ENCODE measurements around the gene PGS1.

PGS1 gene

DNA sequence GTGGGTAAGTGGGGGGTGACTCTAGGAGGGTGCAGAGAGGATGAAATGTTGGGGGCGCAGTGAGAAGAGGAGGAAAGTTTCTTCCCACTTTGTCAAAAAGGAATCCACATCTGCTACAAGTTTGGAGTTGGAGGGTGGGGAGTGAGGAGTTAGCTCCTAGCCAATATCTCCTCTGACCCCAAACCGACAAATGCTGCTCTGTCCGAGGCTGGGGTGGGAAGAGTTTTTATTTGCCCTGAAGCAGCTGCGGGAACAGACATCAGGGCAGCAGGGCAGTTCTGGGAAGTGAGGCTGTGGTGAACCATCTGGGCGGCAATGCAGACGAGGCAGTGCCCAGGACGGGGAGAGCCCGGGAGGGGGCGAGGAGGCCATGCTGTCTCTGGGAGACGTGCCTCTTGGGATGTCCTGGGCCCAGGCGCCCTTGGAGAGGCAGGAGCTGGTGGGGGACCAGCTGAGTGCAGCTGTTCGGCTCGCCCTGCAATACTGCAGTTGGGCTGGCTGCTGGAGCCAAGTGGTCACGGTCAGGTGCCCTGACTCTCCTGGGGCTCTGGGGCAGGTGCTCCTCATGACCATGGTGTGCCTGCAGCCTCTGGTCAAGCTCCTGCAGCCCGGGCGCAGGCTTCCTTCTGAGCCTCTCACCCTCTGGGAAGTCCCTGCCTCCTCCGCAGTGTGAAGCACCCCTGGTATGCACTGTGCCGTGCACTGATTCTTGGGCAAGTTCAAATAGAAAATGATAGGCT is 12.2 kb upstream of the PGS1 start:
- no peak for DNase-seq

DNA sequence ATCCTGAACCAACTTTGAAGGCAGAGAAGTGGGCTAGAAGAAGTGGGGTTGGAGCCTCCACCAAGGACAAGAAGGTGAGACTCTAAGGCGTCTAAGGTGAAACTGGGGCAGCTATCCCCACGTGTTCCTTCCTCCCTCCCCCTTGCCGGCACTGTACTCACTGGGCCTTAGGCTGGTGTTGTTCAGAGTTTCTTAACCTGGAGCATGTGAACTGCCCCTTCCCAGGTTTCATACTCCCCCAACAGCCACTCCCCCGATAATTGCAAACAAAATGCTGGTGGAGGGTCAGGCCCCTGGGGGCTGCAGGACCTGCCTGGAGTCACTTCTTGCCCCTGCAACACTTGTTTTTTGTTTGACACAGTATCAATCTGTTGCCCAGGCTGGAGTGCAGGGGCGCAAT is 11.3 kb upstream of the PGS1 start:
- no peak for DNase-seq

DNA sequence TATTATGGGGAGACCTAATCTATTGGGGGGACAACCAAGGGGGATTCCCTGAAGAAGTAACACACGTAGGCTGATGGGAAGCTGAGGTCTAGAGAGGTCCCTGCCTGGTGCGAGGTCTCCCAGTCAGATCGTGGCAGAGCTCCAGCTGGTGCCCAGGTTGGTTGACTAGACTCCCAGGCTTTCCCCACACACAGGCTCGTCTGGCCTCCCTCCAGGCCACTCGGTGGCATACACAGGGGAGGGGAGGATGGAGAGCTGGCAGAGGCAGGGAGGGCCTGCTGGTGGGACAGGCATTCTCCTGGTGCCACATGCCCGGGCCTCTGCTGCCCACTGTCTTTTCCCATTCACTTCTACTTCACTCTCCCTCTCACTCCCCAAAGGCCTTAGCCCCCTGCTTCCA is 10.1 kb upstream of the PGS1 start:
- peak; percentile 15 for DNase-seq

DNA sequence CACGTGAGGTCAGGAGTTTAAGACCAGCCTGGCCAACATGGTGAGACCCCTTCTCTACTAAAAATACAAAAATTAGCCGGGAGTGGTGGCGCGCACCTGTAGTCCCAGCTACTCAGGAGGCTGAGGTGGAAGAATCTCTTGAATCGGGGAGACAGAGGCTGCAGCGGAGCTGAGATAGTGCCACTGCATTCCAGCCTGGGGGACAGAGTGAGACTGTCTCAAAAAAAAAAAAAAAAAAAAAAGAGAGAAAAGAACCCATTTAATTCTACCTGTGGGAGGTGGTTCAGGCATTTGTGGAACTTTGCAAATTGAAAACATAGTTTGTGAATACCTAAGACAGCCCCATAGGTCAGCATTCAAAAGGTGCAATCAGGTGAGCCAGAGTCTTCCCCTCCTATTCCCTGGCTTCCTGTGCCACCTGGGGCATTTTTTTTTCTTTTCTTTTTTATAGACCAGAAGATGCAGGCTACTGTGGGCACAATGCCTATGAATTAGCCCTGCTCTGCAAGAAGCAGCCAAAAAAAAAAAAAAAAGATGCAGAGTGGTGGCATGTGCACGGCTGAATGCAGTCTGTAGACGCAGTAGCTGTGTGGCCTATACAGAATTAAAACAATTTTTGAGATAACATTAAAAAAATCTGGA is 9.5 kb upstream of the PGS1 start:
- no peak for DNase-seq

DNA sequence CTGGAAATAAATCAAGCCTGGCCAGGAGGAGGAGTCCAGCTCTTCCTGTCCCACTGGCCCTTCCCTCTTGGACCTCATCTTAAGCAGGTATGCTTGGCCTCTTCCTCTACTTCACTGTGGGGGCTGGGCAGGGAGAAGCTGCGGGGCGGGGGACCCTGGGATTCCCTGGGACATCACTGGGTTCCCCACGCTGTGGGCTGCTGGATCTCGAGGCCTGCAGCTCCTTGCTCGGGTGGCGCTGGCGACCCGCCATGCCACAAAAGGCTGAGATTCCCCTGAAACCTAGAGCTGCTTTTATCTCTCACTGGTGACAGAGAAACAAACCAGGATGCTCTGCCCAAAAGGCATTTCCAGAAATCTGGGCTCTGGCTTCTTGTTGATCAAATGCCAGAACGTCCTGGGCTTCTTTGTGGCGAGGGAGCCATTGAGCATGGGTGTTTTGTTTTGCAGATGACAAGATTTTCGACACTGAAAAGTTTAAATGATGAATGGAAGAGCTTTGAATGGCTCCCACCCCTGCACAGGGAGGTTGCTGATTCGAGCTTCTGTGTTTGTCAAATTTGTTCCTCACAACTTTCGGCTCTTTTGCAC is 8.6 kb upstream of the PGS1 start:
- no peak for DNase-seq

DNA sequence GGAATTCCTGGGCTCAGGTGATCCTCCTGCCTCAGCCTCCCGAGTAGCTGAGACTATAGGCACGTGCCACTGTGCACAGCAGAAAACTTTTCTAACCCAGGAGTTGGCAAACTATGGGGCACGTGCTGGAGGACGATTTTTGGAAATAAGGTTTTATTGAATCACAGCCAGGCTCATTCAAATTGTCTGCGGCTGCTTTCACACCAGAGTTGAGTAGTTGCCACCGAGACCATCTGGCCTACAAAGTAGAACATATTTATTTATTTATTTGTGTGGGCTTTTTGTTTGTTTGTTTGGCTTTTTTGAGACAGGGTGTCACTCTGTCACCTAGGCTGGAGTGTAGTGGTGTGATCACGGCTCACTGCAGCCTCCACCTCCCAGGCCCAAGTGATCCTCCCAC is 7.4 kb upstream of the PGS1 start:
- DNase-seq: peak; percentile 41

DNA sequence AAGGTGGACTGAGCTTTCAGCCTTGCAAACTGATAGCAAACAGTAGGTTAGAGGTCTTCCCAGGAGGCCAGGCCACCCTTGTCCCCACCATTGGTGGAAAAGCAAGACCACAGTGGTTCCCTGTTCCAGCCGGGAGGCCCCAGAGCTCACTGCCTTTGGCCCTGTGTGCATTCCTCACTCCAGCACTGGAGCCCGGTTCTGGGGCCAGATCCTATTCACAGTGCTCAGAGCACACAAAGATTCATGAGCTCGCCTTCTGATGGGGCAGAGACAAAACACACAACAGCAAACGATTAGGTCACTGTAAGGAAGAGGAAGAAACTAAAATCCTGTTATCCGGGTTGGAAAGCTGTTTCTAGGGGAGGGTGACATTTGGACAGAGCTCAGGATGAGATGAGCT is 5.6 kb upstream of the PGS1 start:
- DNase-seq: no peak

DNA sequence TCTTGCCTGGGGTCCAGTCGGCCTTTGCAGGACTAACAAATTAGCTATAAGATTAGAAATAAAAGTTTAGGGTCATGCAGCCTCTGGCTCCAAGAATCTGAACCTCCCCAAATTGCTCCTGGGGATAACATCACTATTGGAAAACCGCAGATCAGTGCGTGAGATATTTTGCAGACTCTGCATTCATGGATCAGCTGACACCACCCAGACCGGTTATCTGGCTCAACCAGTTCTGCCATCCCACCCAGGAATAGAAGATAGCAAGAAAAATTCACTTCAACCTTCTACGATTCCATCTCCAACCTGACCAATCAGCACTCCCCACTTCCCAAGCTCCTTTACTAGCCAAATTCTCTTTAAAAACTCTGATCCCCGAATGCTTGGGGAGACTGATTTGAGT is 4.3 kb upstream of the PGS1 start:
- no peak for DNase-seq

DNA sequence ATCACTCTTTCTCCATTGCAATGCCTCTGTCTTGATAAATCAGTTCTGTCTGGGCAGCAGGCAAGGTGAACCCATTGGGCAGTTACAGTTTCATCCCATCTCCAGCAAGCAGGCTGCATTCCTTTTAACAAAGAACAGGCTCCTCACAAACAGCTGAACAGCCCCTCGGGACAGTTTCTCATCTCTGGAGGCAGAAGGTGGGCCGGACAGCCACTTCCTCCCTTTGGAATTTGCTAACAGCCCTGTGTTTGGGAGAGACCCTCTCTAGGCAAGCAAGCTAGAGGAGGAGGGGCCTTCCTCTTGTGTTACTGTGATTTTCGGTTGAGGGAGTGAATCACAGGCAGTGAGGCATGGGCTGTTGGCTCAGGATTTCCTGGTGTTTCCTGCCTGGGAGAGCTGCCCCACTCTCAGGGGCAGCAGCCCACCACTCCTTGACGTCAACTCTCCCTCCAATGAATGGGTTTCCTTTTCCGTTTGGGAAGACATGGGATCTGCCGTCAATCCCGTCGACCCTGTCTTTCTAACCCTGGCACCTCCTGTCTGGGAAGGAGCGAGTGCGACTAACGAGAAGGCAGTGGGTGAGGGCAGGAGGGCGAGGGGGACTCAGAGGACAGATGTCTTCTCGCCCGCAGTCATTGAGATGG is 3.7 kb upstream of the PGS1 start:
- DNase-seq: no peak

DNA sequence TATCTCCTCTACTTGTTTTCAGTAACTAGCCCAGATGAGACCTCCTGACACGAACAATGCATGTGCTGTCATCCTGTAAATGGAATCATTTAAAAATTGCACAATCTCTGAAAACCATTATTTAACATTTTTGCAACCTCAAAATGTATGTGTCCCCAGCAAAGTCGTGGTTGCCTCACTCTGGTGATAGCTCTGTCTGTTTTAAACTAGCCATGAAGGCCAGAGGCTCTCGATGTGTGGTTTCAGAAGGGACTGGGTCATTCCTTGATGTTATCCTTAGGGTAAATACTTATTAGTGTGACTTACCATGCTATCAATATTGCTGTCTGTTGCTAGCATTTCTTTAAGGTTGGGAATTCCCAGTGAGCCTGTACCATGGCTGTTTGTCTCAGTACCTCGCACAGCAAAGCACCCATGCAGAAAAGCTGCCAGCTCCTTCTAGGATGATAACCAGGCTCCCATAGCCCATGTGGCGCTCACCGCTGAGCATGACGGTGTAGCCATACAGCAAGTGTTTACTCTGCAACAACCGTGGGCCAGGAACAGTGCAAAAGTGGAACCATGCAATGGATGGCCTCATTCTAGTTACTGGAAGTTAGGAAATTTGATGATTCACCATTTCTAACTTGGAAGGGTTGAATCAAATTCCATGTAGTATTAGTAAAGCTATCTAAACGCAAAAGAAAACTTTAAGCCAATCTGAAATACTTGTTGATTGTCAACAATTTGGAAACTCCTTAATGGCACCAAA is 2.9 kb upstream of the PGS1 start:
- no peak for DNase-seq

DNA sequence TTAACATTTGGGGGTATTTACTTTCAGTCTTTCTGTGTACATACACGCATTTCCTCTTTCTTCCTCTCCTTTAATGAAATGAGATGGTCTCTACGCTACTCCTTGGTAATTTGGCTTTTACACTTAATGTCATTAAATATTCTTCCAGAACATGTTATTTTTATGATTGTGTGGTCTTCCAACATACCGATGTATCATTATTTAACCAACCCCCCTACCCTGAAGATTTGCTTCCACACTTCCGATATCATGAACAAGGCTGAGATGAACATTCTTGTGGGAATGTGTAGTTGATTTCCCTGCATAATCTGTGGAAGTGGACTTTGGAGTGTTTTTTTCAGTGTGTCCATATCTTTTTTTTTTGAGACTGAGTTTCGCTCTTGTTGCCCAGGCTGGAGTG is 2.3 kb upstream of the PGS1 start:
- DNase-seq: no peak

DNA sequence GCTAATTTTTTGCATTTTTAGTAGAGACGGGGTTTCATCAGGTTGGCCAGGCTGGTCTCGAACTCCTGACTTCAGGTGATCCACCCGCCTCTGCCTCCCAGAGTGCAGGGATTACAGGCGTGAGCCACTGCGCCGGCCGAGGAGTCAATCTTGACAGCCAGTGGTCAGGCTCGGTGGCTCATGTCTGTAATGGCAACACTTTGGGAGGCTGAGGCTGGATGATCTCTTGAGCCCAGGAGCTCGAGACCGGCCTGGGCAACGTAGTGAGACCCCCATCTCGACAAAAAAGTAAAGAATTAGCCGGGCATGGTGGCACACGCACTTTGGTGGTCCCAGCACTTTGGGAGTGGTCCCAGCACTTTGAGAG is 608 bp upstream of the PGS1 start:
- no peak for DNase-seq

DNA sequence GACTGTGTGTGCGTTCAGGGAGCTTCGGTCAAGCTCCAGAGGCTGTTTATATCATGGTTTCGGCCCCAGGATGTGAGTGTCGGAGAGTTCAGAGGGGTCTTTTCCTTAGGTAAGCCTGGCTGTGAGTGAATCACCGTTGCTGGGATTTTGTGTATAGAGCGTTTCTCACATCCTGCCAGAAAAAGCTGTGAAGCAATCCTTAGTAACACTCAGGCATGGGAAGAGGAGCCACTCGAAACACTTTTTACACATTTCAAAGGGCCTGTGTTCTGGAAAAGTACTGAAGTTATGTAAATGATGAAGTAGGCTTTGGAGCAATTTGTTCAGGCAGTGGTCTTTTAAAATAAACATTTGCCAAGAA is 662 bp downstream of the PGS1 start:
- no peak for DNase-seq

DNA sequence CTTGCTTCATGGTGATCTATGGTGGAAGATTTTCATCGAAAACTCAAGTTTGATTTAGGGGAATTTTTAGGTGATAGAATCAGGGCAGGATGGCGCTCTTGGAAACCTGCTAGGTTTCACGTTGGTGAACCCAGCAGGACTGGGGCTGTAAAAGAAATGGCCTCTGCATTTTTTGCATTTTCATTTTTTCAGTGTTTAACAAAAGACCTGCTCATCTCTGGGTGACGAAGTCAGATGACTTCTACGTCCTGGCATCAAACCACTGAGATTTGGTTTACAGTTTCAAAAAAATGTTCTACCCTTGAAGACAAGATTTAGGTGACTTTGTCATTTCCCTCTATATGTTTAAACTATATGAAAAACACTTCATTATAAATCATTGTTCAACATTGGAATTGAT is 1.9 kb downstream of the PGS1 start:
- DNase-seq: no peak

DNA sequence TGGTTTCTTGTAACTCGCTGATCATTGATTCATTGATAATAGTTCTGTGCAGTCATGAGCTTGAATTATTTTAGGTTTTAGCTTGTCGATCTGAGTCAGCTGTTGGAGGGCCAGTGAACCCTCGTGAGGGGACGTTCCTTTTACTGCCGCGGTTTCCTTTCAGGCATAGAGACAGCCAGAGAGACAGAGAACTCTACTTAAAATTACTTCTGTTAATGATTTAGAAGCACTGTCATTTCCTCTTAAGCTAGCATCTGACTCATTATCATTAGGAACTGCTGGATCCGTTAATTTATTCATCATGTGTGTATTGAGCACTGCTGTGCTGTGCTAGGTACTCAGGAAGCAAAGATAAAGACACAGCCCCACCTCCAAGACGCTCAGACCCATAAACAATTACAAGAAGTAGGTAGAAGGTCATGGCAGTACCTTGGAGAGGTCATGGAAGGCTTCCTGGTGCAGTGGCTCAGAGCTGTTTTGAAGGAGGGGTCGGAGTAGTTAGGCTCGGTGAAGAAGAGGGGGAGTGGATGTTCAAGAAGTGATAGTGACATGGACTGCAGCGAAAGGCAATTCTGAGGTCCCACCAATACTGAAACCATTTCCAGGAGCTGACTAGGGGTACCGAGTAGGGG is 3.3 kb downstream of the PGS1 start:
- DNase-seq: no peak

DNA sequence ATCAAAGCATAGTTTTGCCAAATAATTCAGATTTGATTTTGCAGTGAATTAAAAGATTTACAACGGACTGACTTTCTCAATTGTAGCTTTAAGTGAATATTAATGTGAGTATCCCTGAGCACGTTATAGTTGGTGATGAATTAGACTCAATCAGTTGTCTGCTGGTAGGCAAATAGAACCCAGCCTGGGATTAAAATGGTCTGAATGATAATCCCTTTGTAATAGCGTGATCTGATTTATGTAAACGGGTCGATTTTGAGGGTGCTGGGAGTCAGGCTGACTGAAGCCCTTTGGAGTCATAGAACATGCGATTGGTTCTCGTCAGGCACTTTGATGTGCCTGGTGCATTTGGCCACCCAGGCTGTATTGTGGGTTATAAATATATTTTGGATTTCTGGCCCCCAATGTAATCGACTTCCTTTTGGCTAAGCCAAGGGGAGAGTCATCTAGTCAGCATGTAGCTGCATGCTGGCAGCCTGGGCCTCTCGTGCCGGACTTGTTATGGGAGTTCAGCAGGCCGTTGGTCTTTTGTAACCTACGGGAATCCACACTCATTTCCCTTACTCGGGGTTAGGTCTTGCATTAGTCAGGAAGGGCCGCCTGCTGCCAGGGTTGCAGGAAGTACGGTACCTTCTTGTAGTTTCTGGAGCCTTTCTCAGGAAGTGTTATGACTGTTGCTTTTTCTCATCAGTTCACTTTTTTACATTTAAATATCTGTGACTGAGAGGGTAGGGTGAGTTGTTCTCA is 5.4 kb downstream of the PGS1 start:
- no peak for DNase-seq

DNA sequence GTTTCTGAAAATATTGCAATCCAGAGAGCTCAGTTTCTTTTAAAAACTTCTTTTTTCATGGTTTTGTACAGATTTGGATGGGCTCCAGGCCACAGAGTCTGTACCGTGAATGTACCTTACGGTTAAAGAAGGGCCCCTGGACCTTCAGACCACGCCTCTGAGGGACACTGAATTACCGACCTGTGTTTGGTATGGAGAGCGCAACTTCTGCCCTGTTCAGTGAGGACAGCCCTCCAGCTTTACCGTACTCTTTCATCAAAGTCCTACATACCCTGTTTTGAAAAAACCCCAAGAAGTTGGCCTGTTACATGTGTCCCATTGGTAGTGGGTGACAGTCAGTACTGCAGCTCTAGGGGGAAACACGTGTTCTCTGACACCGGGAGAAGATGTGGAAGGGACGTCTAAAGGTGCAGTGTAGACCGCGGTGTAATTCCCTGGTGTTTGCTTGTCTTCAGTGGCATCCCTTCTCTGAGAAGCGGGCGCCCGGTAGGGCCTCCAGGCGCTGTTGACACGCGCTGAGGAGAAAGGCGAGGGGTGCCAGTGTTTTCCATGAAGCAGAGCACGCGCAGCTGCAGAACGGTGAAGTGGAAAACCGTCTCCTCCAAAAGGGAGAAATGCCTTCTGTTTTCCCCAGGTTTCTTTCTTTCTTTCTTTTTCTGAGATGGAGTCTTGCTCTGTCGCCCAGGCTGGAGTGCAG is 6.2 kb downstream of the PGS1 start:
- no peak for DNase-seq

DNA sequence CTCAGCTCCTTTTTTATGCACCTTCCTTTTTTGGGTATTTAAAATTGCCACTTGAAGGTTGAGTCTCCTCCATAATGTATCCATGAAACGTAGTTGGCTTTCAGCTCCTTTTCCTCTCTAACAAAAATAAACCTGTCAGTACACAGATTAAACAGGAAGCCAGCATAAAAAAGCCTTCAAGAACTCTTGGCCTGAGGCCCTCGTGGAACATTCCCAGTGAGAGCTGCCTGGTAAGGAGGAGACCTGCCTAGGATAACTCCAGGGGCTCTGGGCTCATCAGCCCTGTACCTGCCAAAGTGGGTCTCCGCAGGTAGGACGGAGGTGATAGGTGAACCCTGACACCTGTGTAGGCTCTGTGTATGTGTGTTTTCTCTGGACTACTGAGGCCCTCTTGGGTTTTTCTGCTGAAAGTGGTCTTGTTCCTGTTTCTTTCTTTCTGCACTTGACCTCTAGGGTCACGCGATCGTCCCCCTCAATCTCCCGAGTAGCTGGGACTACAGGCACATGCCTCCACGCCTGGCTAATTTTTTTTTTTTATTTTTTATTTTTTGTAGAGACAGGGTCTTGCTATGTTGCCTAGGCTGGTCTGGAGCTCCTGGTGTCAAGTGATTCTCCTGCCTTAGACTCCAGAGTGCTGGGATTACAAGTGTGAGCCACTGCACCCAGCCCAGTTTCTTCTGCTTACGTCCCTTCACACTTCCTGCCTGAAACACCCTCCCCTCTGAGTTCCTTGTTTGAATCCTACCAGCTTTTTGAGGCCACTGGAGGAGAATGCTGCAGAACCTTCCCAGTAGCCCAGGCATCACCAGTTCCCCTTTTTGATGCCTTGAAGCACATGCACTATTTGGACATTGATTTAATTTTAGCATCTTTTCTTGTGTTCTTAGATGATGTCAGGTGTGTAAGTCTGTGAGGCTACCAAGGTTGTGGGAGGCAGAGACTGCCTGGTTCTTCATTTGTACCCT is 9.8 kb downstream of the PGS1 start:
- DNase-seq: no peak

DNA sequence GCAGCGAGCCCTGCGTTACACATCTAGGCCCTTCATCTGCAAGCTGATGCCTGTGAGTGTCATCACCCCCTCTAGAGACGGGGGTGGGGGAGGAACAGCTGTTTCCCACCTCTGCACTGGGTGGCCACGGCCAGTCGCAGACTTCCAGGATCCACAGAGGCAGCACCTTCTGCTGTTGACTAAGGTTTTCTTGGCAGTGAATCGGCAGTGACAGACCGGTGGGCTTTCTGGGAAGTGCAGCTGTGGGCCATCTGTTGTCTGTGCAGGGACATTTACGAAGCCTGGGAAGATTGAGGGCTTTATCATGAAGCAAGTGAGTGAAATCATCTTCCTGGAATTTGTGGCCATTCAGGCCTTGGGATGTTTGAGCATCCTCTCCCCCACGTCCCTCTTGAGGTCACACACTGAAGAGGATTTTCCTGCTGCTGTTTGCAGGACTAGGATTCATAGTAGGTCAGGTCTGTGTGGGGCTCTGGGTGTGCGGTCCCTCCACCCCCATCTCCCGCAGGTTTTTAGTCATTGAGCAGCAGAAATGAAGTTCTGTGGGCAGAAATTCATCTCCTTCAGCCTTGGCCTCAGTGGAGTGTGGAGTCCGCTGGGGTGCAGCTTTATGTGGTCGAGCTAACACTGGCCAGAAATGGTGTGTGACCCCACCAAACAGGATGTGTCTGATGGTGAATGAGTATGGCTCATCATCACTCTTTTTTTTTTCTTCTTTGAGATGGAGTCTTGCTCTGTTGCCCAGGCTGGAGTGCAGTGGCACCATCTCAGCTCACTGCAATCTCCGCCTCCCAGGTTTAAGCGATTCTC is 12.0 kb downstream of the PGS1 start:
- DNase-seq: peak; percentile 95

DNA sequence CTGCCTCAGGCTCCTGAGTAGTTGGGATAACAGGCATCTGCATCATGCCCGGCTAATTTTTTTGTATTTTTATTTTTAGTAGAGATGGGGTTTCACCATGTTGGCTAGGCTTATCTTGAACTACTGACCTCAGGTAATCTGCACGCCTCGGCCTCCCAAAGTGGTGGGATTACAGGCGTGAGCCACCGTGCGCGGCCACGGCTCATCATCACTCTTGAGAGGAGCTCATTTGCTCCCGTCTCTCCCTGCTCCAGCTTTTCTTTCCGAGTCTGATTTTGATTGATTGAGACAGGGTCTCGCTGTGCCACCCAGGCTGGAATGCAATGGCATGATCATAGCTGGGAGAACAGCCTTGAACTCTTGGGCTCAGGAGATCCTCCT is 12.6 kb downstream of the PGS1 start:
- DNase-seq: no peak

Measured in NCI-H1694 treated with DMSO at 0.1 percent for 48 hours (cell line).